HG03159 (cell line): ENCODE data around the gene ATP2B2.

Source experiments
- ATAC-seq: cut with Tn5 transposase; IDR thresholded peaks from one replicate; pipeline ENCODE4 v1.9.1; 2021; ENCODE audit warnings: mild to moderate bottlenecking, moderate library complexity; ENCODE audit not compliant: unreplicated experiment

ATP2B2 gene

DNA sequence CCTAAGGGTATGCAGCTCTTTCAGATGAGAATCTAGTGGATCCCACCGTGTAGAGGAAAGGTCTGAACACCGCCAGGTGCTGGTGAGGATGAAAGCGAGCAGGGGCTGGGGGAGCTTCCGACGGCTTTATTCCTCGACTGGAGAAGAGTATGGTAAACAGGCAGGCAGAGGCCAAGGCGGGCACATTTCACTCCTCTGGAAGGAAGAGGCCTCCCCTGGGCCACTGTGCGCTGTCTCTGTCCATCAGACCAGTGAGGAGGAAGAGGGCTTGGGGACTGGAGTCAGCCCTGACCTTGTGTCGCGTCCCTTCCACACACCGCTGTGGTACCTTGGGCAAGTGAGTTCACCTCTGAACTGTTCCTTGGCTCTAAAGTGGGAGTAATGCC is 216.8 kb downstream of the ATP2B2 start:
- ATAC-seq = no peak

DNA sequence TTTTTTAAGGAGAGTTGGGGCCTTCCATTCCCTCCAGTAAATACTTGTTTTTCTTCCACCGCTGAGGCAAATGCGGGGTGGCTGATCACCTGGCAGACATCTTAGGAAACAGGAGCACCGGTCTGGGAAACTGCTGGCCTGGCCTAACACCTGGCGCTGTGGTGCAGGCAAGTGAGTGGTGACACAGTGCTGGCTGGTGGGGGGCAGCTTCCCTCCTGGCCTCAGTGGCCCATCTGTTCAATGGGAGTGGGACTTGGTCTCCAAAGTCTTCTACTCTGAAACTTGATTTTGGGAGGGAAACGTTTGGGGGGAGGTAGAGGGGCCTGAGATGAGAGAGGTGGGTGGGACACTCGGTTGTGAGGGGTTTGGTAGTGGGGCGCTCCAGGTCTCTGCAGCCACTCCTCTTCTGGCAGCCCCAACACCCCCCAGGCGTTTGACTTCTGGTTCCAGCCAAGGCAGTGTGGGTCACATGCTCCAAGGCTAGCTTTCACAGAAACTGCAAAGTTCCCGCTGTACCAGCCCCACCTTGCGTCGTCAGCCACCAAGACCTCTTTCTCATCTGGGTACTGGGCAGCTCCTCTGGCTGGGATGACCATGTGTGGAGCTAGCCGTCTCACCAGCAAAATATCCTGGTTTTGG is 217.3 kb downstream of the ATP2B2 start:
- no peak for ATAC-seq

DNA sequence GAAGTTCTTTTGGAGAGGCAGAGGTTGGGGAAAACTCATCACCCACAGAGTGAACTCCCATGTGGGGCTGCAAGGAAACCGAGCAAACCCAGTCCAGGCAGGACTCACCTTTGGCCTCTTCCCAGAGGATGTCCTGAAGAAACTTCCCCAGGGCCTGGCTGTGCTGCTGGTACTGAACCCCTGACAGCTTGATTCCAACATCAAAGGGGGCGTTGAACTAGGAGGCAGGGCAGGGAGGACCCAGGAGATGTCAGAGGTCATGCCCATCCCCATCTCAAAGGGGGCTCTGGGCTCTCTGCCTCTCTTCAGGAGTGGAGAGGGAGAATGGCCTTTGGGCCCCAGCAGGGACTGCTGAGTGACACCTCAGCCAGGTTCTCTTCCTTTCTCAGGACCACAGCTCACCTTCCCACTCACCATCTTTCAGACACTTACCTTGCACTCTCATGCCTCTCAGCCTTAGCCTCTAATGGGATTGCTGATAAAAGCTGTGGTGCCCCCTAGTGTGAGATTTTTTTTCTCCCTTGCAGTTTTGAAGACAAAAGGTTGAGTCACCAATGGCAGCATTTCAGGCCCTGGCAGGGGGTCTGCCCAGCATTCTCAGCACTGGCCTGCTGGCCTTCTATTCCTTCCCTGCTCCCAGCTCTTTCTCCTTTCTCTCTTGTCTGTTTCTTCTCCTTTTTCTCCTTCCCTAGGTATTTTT is 218.6 kb downstream of the ATP2B2 start:
- no peak for ATAC-seq

DNA sequence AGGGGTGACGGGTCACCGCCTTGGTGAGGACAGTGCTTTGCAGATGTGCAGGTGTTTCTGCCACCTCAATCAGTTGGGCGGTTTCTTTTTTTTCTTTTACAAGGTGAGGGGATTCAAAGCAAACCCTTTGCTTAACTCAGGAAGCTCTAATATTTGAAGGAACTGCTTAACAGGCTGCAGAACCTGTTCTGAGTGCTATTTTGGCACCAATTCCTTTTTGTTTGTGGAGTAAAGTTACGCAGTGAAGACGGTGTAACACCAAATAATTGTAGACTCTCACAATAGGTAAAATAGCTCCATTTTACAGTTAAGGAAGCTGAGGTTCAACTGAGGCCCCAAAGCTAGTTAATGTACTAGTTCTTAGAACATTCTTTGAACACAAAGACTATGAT is 219.3 kb downstream of the ATP2B2 start:
- no peak for ATAC-seq

DNA sequence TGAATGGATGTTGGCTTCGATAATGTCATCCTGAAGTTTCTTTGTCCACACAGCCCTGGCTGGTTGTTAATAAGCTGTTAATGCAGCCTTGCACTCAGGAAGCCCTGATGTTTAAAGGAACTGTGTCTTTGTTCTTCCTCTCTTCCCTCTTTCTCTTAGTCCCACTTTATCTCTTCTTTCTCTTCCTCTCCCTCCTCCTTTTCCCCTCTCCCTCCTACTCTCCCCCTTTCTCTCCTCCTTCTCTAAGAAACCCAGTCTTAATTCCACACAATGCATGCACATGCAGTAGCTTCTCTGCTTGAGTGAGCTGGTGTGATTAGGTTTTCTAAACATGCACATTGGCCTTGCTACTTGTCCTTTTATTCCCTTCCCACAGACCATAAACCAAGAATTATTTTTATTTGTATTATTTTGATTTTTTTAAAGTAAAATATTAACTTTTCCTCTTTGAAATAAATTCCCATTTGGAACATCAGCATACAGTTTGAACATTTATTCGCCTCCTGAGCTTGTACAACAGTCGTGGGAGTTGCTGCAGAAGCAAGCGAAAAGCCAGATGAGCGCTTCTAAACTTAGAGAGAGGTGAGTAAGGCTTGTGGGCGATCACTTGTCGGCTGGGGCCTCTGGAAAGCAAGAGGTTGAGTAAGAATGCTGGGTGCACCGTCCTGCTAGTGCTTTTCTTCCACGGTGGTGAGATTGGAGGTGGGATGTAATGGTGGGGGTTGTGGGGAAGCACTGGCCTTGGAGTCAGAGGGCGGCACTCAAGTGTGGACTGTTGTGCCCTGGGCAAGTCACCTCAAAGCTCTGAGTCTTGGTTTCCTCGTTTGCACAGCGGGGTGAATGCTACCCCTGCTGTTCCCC is 219.9 kb downstream of the ATP2B2 start:
- no peak for ATAC-seq

DNA sequence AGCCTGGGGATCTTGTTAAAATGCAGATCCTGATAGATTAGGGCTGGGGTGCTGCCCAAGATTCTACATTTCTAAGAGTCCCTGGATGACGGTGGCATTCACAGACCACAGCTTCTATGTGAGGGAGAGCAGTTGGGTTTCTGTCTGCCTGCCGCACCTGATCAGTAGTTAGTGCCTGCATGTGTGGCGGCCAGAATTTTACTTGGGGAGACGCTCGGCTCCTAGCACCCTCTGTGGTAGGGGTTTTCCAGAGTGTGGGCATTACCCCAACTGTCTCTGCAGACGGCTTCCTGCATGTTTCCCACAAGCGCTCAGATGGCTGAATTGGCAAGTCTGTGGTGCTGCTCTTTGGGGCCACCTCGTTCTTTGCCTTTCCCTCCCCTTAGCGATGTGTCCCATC is 220.9 kb downstream of the ATP2B2 start:
- no peak for ATAC-seq

DNA sequence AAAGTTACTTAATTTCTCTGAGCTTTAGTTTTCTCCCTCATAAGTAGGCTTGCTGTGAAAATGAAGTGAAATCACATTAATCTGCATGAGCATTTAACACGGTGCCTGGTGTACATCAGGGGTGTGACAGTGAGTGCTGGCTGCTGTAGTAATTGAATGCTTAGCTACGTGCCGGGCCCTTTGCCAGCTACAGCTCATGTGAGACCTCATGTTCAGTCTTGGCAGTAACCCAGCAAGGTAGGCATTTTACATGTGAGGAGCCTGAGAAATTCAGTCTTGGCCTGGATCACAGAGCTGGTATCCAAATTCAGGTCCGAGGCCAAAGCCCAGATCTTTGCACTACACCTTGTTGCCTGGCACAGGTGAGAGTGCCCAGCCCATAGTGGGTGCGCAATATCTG is 221.7 kb downstream of the ATP2B2 start:
- ATAC-seq = no peak

DNA sequence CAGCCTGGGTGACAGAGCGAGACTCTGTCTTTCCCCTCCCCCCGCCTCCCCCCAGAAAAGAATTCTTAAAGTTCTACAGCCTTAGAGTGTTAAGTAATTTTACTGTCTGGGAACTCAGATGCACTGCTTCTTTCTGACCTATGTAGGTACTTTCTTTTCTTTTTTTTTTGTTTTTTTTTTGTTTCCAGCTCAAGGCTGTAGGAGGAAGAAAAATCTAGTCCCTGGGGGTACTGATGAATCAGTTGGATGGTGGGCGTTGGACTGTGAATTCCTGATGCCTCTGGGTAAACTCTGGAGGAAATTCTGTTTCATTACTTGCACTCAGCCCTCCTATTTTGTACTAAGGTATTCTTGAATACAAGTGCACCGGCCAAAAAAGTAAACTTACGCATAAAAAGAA is 223.4 kb downstream of the ATP2B2 start:
- ATAC-seq = no peak

DNA sequence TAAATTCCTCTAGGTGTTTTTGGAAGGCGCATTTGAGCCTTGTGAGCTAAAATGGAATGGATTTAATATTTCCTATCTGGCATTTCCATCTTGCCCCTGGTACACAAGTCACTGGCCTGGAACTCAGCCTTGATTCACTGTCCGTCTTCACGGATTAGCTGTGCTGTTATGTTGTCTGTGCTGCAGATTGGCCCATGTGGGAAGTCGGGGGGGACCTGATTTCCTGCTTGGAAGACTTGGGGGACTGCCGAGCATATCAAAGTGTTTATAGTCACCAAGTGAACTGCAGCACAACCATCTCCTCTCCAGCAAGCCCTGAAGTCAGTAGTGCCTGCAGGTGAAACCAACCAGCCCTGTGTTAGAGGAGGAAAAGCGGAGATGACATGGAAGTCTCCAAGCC is 224.8 kb downstream of the ATP2B2 start:
- ATAC-seq = no peak

DNA sequence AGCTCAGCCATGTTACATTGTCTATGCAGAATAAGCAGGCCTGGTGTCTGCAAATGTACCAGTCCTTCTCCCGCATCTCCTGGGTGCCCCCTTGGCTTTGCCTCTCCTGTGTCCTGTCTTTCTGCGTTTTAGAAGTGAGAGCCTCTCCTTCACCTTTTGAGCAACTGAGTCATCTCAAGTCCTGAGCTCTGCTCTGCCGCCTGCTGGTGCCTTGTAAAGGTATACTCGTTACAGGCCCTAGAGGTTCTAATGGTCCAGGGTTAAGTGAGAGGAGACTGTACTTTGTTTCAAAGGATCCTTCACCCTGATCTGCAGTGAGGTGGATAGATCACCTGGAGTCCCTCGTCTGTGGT is 225.2 kb downstream of the ATP2B2 start:
- ATAC-seq = no peak

DNA sequence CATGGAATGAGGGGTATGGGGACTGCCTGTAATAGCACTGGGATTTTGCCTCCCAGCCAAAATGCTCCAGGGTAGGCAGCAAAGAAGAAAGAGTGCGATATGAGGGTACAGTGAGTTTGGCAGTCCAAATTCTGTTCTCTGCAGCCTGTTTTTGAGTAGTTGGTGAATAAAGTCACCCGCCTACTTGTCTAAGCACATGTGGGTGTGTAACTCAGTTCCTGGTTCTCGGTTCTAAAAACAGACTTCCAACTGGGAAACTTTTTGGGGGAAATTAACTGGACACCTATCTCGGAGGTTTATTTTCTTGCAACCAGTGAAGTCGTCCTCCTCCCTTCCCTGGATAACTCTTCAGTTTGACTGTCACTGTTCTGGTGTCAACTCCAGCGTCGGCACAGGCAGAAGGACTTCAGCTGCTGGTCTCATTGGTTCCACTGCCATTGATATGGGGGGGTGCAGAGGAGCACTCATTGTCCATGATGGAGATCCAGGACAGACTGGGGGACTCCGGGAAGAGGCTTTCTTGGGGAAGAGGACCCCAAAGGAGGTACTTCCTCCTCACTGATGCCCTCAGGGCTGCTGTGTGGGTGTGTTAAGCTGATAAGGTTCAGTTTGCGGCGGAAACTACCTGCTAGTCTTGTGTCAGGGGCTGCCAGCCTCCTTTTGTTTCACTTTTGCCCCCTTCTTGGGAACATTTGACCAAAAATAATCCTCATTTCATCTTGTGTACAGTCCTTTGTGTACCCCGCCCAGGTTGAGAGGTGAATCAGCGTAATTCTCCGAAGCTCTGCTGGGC is 225.8 kb downstream of the ATP2B2 start:
- ATAC-seq = no peak

DNA sequence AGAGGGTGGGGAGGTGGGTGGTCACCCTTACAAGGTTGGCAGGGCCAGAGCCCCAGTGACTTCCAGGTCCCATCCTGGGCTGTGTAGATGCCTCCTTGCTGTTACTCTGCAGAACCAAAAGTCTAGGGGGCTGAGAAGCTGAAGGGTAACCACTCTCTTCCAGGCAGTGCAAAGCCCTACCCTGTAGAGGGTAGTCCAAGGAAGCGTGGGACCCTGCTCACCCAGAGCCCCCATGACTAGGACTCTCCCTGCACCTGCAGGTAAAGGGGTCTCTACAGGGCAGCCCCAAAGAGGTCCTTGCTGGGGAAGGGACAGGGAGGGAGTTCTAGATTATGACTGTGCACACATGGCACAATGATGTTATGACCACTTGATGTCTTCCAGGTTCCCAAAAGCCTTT is 226.9 kb downstream of the ATP2B2 start:
- ATAC-seq = no peak

DNA sequence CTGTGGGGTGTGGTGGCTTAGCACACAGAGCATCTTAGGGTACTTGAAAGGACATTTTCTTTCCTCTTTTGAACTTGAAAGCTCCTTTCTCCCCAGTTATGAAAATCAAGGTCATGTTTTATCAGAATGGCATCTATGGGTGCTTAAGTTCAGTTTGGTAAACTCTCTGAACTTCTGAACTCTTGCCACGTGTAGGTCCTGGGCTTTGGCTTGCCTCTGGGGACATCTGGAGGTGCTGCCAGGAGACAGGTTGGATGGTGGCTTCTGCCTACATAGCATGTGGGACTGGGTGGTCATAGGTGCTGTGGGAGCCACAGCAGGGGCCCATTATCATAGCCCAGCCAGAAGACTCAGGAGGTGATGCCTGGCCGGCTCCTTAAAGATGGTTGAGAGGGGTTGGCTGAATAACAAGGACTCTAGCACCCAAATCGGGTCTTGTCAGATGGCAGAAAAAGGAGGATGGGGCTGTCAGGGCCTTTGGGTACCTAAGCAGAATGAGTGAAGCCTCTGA is 228.2 kb downstream of the ATP2B2 start:
- ATAC-seq = no peak

DNA sequence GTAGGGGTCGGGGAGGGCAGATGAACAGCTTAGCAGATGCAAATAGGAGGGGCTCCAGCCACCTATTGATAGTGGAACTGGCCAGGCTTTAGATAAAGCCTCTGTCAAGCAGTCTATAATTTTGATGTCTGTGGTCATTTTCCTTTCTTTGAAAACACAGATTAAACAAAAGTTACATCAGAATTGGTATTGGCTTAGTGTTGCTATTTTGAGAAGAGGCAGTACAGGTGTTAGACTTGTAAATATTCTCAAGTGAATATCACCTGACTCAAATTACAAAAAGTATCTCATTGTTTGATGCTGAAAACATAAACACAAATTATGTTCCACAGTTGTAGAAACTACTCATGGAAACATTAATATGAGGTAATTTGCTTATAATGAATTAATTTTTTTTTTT is 230.8 kb downstream of the ATP2B2 start:
- ATAC-seq = no peak
